Activated CD4-positive, CD25-positive, alpha-beta regulatory T cell treated with anti-CD3 and anti-CD28 coated beads, Interleukin-2, amount 50 U/mL, for 16 hours (primary cell): ENCODE data around the gene AIFM1.
A peak's percentile ranks its signal among the peaks of the same experiment; 100 is the strongest.

Source experiments
- DNase-seq: peaks from one replicate; pipeline ENCODE4 v3.0.0-alpha.2; 2020; ENCODE audit warnings: low read depth, low spot score

The AIFM1 gene

DNA sequence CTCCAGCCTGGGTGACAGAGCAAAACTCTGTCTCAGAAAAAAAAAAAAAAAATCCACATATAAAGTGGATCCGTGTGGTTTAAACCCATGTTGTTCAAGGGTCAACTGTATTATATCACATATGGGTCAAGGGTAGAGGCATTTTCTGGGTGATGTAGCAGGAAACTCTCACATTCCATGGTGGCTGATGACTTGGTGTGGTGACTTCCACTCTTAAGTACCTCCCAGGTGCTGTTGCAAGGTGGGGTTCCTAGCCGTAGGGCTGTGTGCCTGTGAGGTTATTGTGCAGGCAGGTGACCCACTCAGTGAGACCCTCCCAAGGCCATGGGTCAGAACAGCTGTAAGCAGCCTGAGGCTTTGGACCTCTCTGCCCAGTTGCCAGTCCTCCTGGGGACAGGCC is 72.4 kb downstream of the AIFM1 start:
- no peak for DNase-seq

DNA sequence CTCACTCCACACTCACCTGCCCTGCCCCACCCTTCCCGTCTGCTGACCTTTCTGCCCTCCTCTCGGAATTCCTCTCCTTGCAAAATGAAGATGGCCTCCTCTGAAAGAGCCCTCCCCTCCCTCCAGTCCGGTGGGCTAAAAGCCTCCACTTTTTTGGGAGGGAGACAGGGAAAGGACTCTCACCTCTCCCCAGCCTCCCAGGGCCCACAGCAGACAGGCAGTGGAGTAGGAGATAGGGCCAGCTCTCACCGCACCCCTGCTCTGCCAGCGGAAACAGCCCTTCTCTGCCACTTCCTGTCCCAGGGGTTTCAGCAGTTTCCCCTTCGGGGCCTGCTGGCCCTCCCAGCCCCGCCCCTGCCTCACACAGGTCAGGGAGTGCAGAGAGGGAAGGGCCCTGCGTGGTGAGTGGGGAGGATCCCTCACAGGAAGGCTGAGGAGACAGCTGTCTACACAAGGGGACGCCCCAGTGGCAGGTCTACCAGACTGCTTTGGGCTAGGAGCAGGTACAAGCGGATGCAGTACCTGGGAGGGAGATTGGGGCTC is 73.6 kb downstream of the AIFM1 start:
- DNase-seq, result peak; percentile 67

DNA sequence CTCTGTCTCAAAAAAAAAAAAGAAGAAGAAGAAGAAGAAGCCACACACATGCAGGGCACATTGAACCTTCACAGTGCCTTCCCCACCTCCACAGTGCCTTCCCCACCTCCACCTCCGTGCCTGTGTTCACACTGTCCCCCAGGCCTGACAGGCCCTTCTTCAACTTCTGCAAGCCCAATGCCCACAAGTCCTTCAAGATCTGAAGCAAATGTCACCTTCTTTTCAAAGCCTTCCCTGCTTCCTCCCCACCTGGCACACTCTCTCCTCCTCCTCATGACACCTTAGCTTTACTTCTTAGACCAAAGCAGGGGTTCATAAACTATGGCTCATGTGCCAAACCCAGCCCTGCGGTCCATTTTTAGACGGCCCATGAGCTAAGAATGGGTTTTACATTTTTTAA is 75.3 kb downstream of the AIFM1 start:
- DNase-seq, result no peak

DNA sequence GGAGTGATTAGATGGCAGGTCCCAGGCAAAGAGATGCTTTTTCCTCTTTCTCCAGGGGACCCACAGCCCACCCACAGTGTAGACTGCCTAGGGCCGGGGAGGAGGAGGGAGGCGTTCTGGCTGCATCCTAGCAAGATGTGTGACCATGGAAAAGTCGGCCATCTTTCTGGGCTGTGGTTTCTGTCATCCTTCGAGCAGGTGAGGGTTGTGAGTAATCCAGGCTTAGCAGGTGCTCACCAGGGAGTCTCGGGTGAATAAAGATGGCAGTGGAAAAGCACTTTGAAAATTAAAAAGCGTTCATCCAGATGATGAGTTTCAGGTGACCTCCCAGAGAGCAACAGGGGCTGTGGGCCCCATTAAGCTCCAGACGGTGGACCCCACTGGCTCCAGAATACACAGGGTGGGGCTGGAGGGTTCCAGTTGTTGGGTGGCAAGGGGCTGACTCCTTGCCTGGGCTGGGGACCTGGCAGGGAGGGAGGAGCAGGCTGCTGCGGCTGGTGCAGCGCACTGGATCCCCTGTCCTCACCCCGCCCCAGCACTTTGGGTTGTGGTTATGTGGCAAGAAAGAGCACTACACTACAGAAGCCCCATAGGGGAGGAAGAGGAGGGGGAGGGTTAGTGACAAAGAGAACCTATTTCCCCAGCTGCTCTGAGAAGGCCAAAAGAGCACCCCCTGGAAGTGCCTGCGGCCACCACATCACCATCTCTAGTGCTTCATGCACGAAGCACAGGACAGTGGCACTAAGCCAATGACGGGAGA is 79.0 kb downstream of the AIFM1 start:
- DNase-seq, result no peak

DNA sequence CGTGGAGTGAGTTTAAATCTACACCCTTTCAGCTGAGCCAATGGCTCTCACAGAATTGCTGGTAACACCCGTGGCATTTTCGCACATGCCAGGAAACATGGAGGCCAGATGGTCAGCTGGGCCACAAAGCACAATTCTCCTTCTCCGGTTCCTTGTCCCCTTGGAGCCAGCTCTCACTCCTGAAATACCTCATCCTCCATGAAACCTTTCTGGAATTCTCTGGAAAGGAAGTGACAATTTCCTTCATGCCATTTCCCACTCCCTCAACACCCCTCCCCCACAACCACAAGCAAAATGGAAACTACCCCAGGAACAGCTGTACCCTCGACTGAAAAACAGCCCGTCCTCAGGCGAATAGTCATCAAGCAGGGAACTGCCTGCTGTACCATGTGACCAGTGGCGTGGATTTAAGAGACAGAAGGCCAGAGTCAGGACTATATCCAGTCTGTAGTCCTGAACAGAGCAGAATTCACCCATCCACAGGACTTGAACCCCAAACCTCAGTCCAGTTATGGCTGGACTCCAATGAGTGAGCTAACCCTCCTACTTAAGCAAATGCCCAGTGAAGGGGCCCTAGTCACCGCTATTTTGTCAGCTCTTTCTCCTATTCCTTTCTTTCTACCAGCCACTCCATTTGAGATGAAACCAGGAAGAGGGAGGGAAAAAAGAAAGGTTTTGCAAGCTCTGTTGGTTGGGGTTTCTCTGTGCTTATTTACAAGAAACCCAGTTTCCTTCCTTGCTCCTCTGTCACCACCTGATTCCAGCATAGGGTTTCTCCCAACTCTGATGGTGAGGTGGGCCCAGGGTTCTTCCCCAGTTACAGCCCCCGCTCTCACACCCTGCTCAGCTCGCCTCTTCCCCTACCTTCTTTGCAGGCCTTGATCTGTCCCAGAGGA is 79.8 kb downstream of the AIFM1 start:
- no peak for DNase-seq

DNA sequence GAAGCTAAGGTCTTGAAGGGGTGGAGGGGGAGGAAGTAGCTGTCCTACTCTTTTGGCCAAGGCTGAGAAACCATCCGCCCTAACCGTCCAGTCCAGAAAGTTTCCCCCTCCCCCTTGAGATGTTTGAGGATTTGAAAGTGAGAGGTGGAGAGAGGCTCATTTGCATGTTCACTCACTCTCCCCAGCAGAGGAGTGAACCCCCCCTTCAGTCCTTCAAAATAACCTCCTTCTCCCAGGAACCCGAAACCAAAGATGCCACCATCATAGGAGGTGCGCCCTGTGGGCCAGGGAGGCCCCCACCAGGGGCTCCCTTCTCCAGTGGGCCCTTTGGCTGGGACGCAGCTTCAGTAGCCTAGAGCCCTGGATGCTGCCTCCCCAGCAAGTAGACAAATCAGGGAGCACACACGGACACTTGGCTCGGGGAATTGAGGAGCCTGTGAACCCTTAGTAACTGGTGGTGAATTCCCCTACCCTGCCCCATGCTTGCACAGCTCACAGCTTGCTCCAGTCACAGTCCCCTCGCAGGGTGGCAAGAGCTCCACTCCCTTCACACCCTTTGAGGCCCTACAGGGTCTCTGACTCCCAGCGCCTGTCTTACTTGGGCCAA is 80.9 kb downstream of the AIFM1 start:
- no peak for DNase-seq

DNA sequence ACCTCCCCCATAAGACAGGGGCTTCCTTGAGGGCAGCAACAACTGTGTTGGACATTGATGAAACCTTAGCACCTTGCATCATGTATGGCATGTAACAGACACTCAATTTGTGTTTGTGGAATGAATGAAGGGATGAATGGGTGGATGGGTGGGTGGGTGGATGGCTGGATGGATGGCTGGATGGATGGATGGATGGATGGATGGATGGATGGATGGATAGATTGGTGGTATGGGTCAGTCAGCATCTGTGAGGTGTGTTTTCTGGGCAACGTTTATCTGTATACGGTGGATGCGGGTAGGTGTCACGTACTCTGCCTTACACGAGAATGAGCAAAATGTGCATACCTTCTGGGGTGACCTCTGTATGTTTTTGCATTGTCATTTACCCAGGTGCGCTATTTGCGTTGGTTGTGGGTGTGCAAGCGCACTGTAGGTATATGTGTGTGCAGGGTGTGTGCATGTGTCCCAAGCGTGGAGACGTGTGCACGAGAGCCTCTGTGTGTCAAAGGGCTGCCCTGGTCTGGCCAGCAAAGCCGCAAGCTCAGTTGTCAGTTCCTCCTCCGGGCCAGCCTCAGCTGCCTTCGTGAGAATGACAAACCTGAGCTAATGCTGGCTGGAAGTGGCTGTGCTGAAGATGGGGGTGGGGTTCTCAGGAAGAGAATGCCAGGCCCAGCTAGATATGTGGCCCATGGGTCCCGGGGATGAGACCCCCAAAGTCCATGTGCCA is 81.8 kb downstream of the AIFM1 start:
- DNase-seq, result no peak

DNA sequence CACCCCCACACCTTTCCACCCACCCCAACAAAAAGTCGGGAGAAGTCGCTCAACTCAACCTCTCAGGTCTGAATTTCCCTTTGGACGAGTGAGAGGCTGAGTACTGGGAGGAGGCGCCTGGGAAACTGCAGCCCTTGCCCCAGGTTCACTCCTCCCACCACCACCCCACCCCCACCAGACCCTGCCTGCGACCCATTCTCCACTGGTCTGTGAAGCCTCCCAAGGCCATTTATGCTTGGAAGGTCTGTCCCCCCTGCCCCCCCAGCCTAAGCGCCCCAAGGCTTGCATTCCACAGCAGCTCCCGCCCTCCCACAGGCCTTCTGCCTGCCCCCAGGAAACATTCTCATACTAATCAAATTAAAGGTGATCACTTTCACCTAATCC is 82.5 kb downstream of the AIFM1 start:
- no peak for DNase-seq

DNA sequence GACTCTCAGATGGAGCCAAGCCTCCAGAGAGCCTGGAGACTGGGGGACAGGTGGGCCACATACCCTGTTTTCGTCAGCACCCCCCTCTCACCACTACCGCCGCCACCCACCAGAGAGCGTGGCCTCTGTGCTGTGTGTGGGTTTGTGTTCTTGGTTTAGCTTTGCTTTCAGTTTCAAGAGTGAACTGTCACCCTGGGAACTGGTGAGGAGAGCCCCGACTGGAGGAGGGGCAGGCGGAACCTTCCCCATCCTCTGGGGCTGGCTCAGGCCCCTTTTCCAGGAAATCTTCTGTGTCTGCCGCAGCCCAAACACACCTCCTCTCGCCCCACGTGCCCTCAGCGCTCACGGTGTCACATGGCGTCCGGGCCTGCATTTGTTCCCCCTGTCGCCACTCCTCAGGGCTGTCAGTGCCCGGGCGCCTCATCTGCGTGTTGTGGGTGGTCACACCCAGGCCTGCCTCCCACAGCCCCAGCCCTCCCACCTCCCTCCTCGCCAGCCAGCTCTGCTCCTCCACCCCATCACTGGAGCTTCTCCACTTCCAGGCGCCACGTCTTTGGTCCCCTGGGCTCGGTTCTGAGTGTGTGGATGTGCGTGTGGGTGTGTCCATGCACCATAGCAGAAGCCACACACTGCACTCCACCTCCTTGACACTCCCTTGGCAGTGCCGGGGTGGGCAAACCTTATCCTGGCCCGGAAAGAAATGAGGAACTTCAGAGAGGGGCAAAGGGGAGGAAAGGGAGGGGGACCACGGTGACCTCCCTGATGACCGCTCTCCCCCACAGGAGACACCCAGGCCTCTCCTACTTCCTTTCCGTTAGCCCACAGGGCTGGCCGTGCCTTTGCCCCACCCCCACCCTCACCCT is 83.2 kb downstream of the AIFM1 start:
- DNase-seq, result peak; percentile 48

DNA sequence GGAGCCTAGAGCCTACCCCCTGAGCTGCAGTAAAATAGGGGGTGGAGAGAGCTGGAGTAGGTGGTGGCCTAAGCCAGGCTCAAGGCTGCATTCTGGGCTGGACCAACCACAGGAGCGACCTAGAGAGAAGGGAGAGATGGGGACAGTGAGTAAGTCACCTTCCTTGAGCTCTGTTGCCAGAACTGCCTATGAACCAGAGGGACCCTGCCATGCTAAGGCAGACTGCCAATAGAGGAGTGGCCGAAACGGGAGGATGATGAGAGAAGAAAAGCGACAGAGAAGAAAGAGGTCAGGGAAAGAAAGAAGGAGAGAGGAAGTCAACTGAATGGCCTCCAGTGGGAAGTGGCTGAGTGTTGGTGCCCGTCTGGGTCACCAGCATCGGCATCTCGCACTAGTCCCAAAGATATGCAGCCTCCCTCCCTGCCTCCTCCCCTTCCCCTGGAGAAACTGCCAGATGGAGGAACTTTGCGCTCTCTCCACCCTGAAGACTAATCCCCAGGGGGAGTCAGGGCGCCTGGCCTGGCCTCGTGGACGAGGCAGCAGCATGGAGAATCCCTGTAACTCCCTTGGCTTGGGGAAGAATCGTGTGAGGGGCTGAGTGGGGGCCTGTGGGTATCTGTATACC is 84.1 kb downstream of the AIFM1 start:
- DNase-seq, result no peak

DNA sequence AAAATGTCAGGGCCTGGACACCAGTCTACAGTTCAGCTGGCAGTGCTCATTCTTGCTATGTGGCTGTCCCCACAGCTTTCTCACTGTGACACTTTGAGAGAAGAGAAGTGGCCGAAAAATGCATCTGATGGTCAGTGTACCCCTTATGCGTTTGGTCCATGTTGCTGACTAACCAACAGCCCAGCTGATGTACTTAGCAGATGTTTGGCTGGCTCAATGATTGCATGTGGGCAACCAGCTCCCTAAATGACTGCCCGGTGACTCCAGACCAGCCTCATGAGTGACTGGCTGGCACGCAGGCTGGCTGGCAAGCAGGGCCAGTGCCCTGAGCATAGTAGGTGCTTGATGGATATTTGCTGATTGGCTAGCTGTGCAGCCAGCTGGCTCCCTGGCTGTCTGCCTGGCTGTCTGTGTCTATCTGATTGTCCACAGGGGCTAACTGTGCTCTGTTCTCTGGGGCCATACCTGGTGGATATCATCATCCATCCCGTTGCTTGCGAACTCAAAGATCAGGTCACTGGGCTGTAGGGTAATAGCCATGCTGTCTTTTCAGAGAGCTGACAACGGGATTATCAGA is 84.8 kb downstream of the AIFM1 start:
- DNase-seq, result no peak

DNA sequence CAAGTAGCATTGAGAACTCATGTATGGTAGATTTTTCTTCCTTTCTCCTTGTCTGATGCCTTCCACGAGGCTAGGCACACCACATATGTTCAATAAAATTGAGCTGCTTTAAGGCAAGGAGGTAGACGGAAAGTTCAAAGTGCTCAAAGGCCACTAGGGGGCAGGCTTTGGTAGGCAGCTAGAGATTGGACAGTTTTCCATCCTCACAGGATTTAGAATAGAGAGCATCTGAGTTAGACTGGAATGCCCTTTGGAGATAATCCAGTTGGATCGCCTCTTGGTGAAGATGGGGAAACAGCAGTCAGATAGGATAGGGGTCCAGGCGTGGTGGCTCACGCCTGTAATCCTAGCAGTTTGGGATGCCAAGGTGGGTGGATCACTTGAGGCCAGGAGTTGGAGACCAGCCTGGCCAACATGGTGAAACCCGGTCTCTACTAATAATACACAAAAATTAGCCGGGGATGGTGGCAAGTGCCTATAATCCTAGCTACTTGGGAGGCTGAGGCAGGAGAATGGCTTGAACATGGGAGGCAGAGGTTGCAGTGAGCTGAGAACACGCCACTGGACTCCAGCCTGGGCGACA is 85.7 kb downstream of the AIFM1 start:
- no peak for DNase-seq
